GM12878 (cell line): Measurements from ENCODE around the gene NFKBIE. TPM values are rescaled to one million over a fixed set of nuclear protein-coding genes. Genes with fewer than 3 reads are reported as not detected.

Experiments
- ATAC-seq: fragments of 200-7000 bp; cut with Tn5 transposase; 3 replicates; pipeline ENCODE4 v1.9.1; 2020; ENCODE audit warnings: mild to moderate bottlenecking, moderate library complexity
- BruUV-seq: library from RNA; stranded (reverse); fragments of 400-500 nt; replicated peaks from 2 replicates; lab custom pipeline; 2021; lab: Mats Ljungman, UMichigan
- CTCF ChIA-PET: fragments of 300-600 bp; sonication (Branson Sonifier 250); formaldehyde crosslinking; extraction: SDS; loops from one replicate; lab custom pipeline; 2021; ENCODE audit warnings: inconsistent platforms; lab: Yijun Ruan, JAX
- POLR2A ChIA-PET: fragments of 350-600 bp; formaldehyde crosslinking; extraction: SDS; loops from one replicate; lab custom pipeline; 2021; ENCODE audit warnings: inconsistent platforms; lab: Charles Lee
- RAD21 ChIA-PET: fragments of 300-600 bp; sonication (Branson Sonifier 250); formaldehyde crosslinking; loops from one replicate; lab custom pipeline; 2023; ENCODE audit warnings: antibody characterized with exemption; ENCODE audit not compliant: unreplicated experiment; lab: Charles Lee
- SMC1A ChIA-PET: fragments of 300-600 bp; sonication (Branson Sonifier 250); formaldehyde crosslinking; loops from one replicate; lab custom pipeline; 2023; ENCODE audit not compliant: unreplicated experiment, uncharacterized antibody; lab: Charles Lee
- DNase-seq: peaks from one replicate; pipeline ENCODE4 v3.0.0-alpha.2; 2011; ENCODE audit warnings: low read depth, low spot score
- FAIRE-seq: peaks from 3 replicates; lab custom pipeline; 2011; peaks lifted over from hg19 to GRCh38; lab: Jason Lieb, UNC
- H2AFZ ChIP-seq: 2 replicates; pipeline ENCODE4 v1.6.0; 2011; ENCODE audit warnings: low read depth, low read length, control low read depth; ENCODE audit not compliant: control insufficient read depth
- H3K27ac ChIP-seq: 2 replicates; pipeline ENCODE4 v1.5.1; 2011; ENCODE audit warnings: control low read depth; ENCODE audit not compliant: control insufficient read depth, insufficient read depth
- H3K27me3 ChIP-seq, 2 experiments: replicated peaks in 1 of 2; 2 replicates each; pipeline versions ENCODE4 v1.6.0 to v1.6.1; 2011; ENCODE audit warnings: low read length in 1 of 2; ENCODE audit not compliant: control insufficient read depth in 2 of 2, insufficient read depth in 2 of 2
- H3K36me3 ChIP-seq, 2 experiments: 2 replicates each; pipeline ENCODE4 v1.5.1; 2011; ENCODE audit warnings: low read length in 1 of 2; ENCODE audit not compliant: control insufficient read depth in 2 of 2, insufficient read depth in 2 of 2
- H3K4me1 ChIP-seq: 2 replicates; pipeline ENCODE4 v1.6.1; 2011; ENCODE audit warnings: mild to moderate bottlenecking, low read length, moderate library complexity, mixed read lengths; ENCODE audit not compliant: control insufficient read depth, insufficient read depth
- H3K4me2 ChIP-seq: 2 replicates; pipeline ENCODE4 v1.6.0; 2011; ENCODE audit warnings: control low read depth; ENCODE audit not compliant: control insufficient read depth, insufficient read depth
- H3K4me3 ChIP-seq: fragments of 200-600 bp; sonication (generic); 2 replicates; pipeline ENCODE4 v1.5.1; 2016
- H3K79me2 ChIP-seq: 2 replicates; pipeline ENCODE4 v1.6.0; 2011; ENCODE audit warnings: low read length; ENCODE audit not compliant: control insufficient read depth, insufficient read depth
- H3K9ac ChIP-seq: 2 replicates; pipeline ENCODE4 v1.8.0; 2011; ENCODE audit warnings: low read length, control low read depth, mixed read lengths; ENCODE audit not compliant: control insufficient read depth, insufficient read depth
- H3K9me3 ChIP-seq: replicated peaks from 3 replicates; pipeline ENCODE4 v1.5.1; 2011; ENCODE audit warnings: mild to moderate bottlenecking, low read length; ENCODE audit not compliant: control insufficient read depth, insufficient read depth
- H4K20me1 ChIP-seq: 2 replicates; pipeline ENCODE4 v1.6.0; 2011; ENCODE audit not compliant: control insufficient read depth, insufficient read depth
- BCL3 ChIP-seq: IDR thresholded peaks from 2 replicates; pipeline ENCODE4 v1.6.1; 2011; ENCODE audit warnings: borderline replicate concordance, low read depth, mild to moderate bottlenecking, moderate library complexity, low read length; ENCODE audit not compliant: insufficient read depth, poor library complexity, severe bottlenecking
- CUX1 ChIP-seq: IDR thresholded peaks from 2 replicates; pipeline ENCODE4 v1.6.1; 2012; ENCODE audit warnings: improper control_type of control experiment, low read depth, low read length; ENCODE audit not compliant: insufficient replicate concordance
- ETV6 ChIP-seq, 2 experiments: fragments of 450-650 bp in 1 of 2; IDR thresholded peaks in 1 of 2; conservative IDR thresholded peaks in 1 of 2; 2 replicates each; pipeline ENCODE4 v1.6.1; 2014; ENCODE audit warnings: antibody characterized with exemption in 1 of 2, borderline replicate concordance in 1 of 2, low read depth in 1 of 2, mild to moderate bottlenecking in 1 of 2, moderate library complexity in 1 of 2
- HCFC1 ChIP-seq: fragments of 150-350 bp; IDR thresholded peaks from 2 replicates; pipeline ENCODE4 v1.6.1; 2014; ENCODE audit warnings: low read length
- HDAC6 ChIP-seq: fragments of 200-600 bp; sonication (generic); IDR thresholded peaks from one replicate; pipeline ENCODE4 v1.8.0; 2017; ENCODE audit warnings: antibody characterized with exemption; ENCODE audit not compliant: unreplicated experiment
- MLLT1 ChIP-seq: fragments of 450-650 bp; IDR thresholded peaks from 2 replicates; pipeline ENCODE4 v1.6.1; 2016; ENCODE audit warnings: mild to moderate bottlenecking
- MXI1 ChIP-seq: fragments of 150-350 bp; IDR thresholded peaks from 2 replicates; pipeline ENCODE4 v1.6.1; 2011; ENCODE audit warnings: low read depth, mild to moderate bottlenecking, inconsistent platforms, low read length, improper control_type of control experiment
- MYC ChIP-seq: IDR thresholded peaks from 2 replicates; pipeline ENCODE4 v1.6.1; 2011; ENCODE audit warnings: mild to moderate bottlenecking, low read length, moderate library complexity, inconsistent platforms; ENCODE audit not compliant: insufficient read depth, insufficient replicate concordance, insufficient read length, severe bottlenecking
- NFIC ChIP-seq: IDR thresholded peaks from 2 replicates; pipeline ENCODE4 v1.6.1; 2012; ENCODE audit warnings: low read depth, mild to moderate bottlenecking, inconsistent platforms, low read length, moderate library complexity
- NRF1 ChIP-seq: conservative IDR thresholded peaks from 2 replicates; pipeline ENCODE4 v1.6.1; 2011; ENCODE audit warnings: mild to moderate bottlenecking, low read depth, low read length, improper control_type of control experiment
- PML ChIP-seq: IDR thresholded peaks from 2 replicates; pipeline ENCODE4 v1.6.1; 2012; ENCODE audit warnings: low read length, inconsistent platforms
- YY1 ChIP-seq: IDR thresholded peaks from 2 replicates; pipeline ENCODE4 v1.6.1; 2011; ENCODE audit warnings: low read depth, mild to moderate bottlenecking, low read length
- ZNF217 ChIP-seq: fragments of 450-650 bp; IDR thresholded peaks from 2 replicates; pipeline ENCODE4 v1.6.1; 2017; ENCODE audit warnings: antibody characterized with exemption, mild to moderate bottlenecking
- WGBS: methylation state at CpG from one replicate; pipeline ENCODE4 v1.1.6; 2016; ENCODE audit warnings: low lambda C conversion rate; ENCODE audit not compliant: insufficient replicate concordance, insufficient coverage; ENCODE audit errors: missing lambda C conversion rate; 5-methylcytosine and 5-hydroxymethylcytosine counted together
- in situ Hi-C: fragments of 300-500 bp; cut with MboI; formaldehyde crosslinking; loops from 9 replicates; pipeline ENCODE4 v1.14.3; 2018; ENCODE audit warnings: mixed read lengths
- intact Hi-C: fragments of 100-400 bp; cut with micrococcal nuclease; formaldehyde crosslinking; loops from one replicate; pipeline ENCODE4 v1.14.2; 2022; ENCODE audit not compliant: unreplicated experiment
- polyA plus RNA-seq, 11 experiments: library from polyadenylated mRNA; depleted of rRNA in 4 of 11; unstranded in 6 of 11; stranded (reverse) in 5 of 11; fragments of >200 nt; fragmentation: Nextera tagmentation in 4 of 11; fragmentation: Illumina TruSeq in 1 of 11; extraction: Ambion mirVana in 4 of 11; extraction: Trizol in 1 of 11; gene quantifications; 1 replicate in 1 of 11; 2 replicates in 10 of 11; pipeline versions ENCODE4 v1.2.1 to v1.2.3, GENCODE V29; 2011 to 2016; ENCODE audit warnings: inconsistent platforms in 2 of 11, missing spikeins in 2 of 11, low read depth in 1 of 11
- total RNA-seq, 4 experiments: library from RNA; depleted of rRNA in 3 of 4; stranded (reverse); fragments of >200 nt in 3 of 4; fragmentation: Illumina TruSeq in 1 of 4; extraction: Trizol in 1 of 4; gene quantifications; 2 replicates each; pipeline versions ENCODE4 v1.2.1 to v1.2.3, GENCODE V29; 2013 to 2021

NFKBIE gene
- total and polyA plus RNA-seq, 10 of the 15 experiments (the other 5 are each of a cell fraction or from before 2014, with no cell fraction given), result 10.4 to 106 (median 38.8) TPM

GRCh38 chr6:44257025-44257752, 8.2 kb downstream of the NFKBIE start, which contains the start of gene SLC35B2:
TSS of gene SLC35B2 (minus strand) at chr6:44257528. CDS start at chr6:44257410, 118 bp downstream.
- Histone ChIP-seq H3K79me2 (peaks cover 85% of the 10 kb centered on the region), H3K9ac (peak within 1 kb of the TSS; percentile 90), H3K4me2 (peak within 1 kb of the TSS; percentile 98), H2AFZ (peak within 1 kb of the TSS; percentile 70), H3K9me3 (no peaks in the 10 kb centered on the region), H3K4me1 (peaks cover 61% of the 10 kb centered on the region), H3K27me3 (no peaks in the 10 kb centered on the region), H4K20me1 (peaks cover 4% of the 10 kb centered on the region; the same call in 1 of the 2 replicates), H3K27ac (peak within 1 kb of the TSS; percentile 99), H3K4me3 (peak within 1 kb of the TSS; percentile 77), H3K36me3 (peaks cover 32 to 41% of the 10 kb centered on the region in 2 experiments)
- intact Hi-C loops (no loop called here), in situ Hi-C loops (no loop called here)
- DNase-seq (no peak), ATAC-seq (peak; percentile 54), FAIRE-seq (no peak)
- WGBS, result 1% methylated on average over 48 of the region's 80 CpGs
- no TSS peak for BruUV-seq
- ChIA-PET CTCF (interaction anchor here (1.0 to 5.0 kb wide), 14 partner anchors 10 to 161 kb away, joined by 3 to 45 read pairs (median 6); partner anchors contain the start of gene HSP90AB1), RAD21 (interaction anchor here (0.8 to 4.8 kb wide), 8 partner anchors 8 to 176 kb away, joined by 3 to 28 read pairs (median 4); partner anchors contain the start of genes HSP90AB1, NFKBIE and SLC29A1), POLR2A (interaction anchor here (1.0 to 10.7 kb wide), 5 partner anchors 6 to 38 kb away, joined by 3 to 131 read pairs (median 8); partner anchors contain the start of gene HSP90AB1), SMC1A (interaction anchor here (0.7 to 3.1 kb wide), 9 partner anchors 10 to 161 kb away, joined by 3 to 25 read pairs (median 3); partner anchors contain the start of gene HSP90AB1)
- TF ChIP-seq ZNF217 (0 out of 2 replicates have a peak, but pooled peaks have one; percentile 61), NFIC (no peak), YY1 (peak; percentile 66), BCL3 (peak; percentile 93), HCFC1 (peak; percentile 7; the same call in 1 of the 2 replicates), PML (no peak), MLLT1 (peak; percentile 66; the same call in 1 of the 2 replicates), MYC (peak; percentile 56), NRF1 (no peak), CUX1 (no peak), HDAC6 (peak; percentile 73), MXI1 (peak; percentile 66; the same call in 1 of the 2 replicates), ETV6 (conservative IDR thresholded peaks at IDR 0.05 in 1 of 2, IDR thresholded peaks at IDR 0.05 in 1 of 2; ENCODE audit: borderline replicate concordance in 1 of 2, low read depth in 1 of 2) (0 out of 4 replicates have a peak, but pooled peaks of 1 of the 2 experiments have one; percentile 27)
